NCI-H2227 treated with DMSO at 0.1 percent for 48 hours (cell line): ENCODE results near the gene FARS2.

ENCODE experiments used
- DNase-seq: peaks from one replicate; lab custom pipeline; 2025; lab: John Stamatoyannopoulos, UW

Gene FARS2

GRCh38 chr6:5507131-5507681 lies 245.9 kb downstream of the FARS2 start:
- no peak for DNase-seq

GRCh38 chr6:5509106-5509505 lies 247.8 kb downstream of the FARS2 start:
- no peak for DNase-seq

GRCh38 chr6:5510331-5511133 lies 249.2 kb downstream of the FARS2 start:
- no peak for DNase-seq

- DNase-seq = no peak
Observed at GRCh38 chr6:5511954-5512353, 250.6 kb downstream of the FARS2 start.

GRCh38 chr6:5512422-5512821 lies 251.1 kb downstream of the FARS2 start:
- DNase-seq = no peak

GRCh38 chr6:5513408-5513807 lies 252.1 kb downstream of the FARS2 start:
- DNase-seq = no peak

GRCh38 chr6:5514353-5514752 lies 253.0 kb downstream of the FARS2 start:
- DNase-seq = no peak

- no peak for DNase-seq
Observed at GRCh38 chr6:5515200-5515599, 253.9 kb downstream of the FARS2 start.

GRCh38 chr6:5516036-5516435 lies 254.7 kb downstream of the FARS2 start:
- no peak for DNase-seq

GRCh38 chr6:5517796-5518195 lies 256.5 kb downstream of the FARS2 start:
- DNase-seq = no peak

- DNase-seq = no peak
Observed at GRCh38 chr6:5518936-5519491, 257.7 kb downstream of the FARS2 start.

- no peak for DNase-seq
Observed at GRCh38 chr6:5520796-5521195, 259.5 kb downstream of the FARS2 start.

GRCh38 chr6:5521322-5521721 lies 260.0 kb downstream of the FARS2 start:
- peak; percentile 45 for DNase-seq

- DNase-seq = no peak
Observed at GRCh38 chr6:5522147-5522546, 260.8 kb downstream of the FARS2 start.

GRCh38 chr6:5524110-5524509 lies 262.8 kb downstream of the FARS2 start:
- DNase-seq = no peak

- no peak for DNase-seq
Observed at GRCh38 chr6:5525209-5525608, 263.9 kb downstream of the FARS2 start.

GRCh38 chr6:5529015-5529414 lies 267.7 kb downstream of the FARS2 start:
- DNase-seq = no peak

- DNase-seq = no peak
Observed at GRCh38 chr6:5529733-5530132, 268.4 kb downstream of the FARS2 start.

GRCh38 chr6:5531161-5531560 lies 269.8 kb downstream of the FARS2 start:
- no peak for DNase-seq

GRCh38 chr6:5531853-5532375 lies 270.6 kb downstream of the FARS2 start:
- no peak for DNase-seq

GRCh38 chr6:5532941-5533340 lies 271.6 kb downstream of the FARS2 start:
- DNase-seq = no peak

GRCh38 chr6:5534643-5535042 lies 273.3 kb downstream of the FARS2 start:
- no peak for DNase-seq

GRCh38 chr6:5536644-5537043 lies 275.3 kb downstream of the FARS2 start:
- DNase-seq = no peak
